Inferior parietal cortex (tissue), 1 donor: ENCODE data around the gene MAPK1.
"Not testable (repeated sequence)": the region's sequence is repeated elsewhere in the genome, so short reads cannot be mapped to it uniquely, and the experiment has no call there.

Experiments
- DNase-seq: peaks from one replicate; pipeline ENCODE4 v3.0.0-alpha.2; 2016; ENCODE audit errors: extremely low spot score

MAPK1 gene

DNA sequence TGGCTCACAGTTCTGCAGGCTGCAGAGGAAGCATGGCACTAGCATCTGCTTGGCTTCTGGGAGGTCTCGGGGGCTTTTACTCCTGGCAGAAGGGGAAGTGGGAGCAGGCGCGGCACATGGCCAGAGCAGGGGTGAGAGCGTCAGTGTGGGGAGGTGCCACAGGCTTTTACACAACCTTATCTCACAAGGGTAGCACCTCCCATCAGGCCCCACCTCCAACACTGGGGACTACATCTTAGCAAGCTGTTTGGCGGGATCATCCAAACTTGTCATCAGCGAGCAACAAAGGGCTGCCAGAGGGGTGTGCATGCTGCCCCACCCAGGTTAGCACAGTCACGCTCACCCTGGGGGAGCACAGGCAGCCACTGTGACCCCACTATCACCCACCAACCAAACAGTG, 112.9 kb downstream of the MAPK1 start:
- DNase-seq = peak; percentile 87

DNA sequence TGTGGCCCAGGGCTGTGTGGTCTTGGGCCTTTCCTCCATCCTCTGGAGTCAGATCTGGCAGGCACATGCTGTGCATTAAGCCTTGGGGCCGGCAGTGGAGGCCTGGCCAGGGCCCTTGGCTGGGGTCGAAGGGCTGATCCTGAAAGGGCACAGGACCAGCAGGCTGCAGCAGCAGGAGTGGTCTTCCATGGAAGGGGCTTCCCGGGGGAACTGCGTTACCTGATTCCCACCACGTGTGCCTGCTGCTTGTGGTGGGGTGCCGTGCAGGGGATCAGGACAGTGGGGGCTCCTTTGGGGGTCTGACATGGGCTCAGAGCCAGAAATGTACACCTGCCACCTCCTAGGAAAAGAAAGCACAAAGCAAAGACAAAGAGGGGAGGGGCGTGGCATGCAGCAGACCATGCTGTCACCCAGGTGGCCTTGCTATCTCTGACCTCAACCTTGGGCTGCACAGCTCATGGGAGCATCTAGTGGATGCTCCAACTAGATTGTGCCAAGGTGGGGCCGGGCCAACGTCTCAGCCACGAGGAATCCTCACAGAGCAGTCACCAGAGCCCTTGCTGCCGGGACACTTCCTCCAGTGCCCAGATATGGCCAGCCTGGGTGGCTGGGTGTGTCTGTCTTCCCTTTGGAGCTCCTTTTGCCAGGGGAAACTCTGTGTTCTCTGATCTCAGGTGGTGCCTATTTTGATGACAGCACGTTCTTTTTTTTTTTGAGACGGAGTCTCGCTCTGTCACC, 113.9 kb downstream of the MAPK1 start:
- no peak for DNase-seq

DNA sequence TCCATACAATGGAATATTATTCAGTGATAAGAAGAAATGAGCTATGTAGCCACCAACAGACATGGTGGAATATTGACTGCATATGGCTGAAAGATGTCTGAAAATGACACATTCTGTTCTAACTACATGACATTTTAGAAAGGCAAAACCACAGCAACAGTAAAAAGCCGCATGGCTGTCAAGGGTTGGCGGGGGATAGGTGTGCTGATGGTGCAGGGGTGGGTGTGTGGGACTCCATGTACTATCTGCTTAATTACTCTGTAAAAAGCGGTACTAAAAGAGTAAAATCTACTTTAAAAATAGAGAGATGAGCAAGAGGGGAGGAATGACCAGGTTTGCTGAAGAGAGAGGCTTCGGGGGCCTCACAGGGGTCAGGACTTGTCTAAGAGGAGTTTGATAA, 115.2 kb downstream of the MAPK1 start:
- no peak for DNase-seq

DNA sequence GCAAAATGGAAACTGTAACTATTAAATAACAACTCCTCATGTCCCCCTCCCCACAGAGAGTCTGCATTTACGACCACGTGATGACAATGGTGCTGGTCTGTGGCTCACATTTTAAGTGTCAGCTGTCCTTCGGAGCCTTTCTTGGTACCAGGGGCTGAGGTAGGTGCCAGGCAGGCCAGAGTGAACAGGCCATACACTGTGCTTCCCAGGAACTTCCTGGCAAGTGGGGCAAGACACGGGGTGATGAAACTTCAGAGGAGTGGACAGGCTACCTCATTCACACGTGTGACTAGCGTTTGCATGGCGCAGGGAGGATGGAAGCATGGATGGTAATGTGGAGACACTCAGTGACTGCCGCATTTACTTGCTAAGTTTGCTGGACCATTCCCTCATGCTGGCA, 121.5 kb downstream of the MAPK1 start:
- DNase-seq = no peak

DNA sequence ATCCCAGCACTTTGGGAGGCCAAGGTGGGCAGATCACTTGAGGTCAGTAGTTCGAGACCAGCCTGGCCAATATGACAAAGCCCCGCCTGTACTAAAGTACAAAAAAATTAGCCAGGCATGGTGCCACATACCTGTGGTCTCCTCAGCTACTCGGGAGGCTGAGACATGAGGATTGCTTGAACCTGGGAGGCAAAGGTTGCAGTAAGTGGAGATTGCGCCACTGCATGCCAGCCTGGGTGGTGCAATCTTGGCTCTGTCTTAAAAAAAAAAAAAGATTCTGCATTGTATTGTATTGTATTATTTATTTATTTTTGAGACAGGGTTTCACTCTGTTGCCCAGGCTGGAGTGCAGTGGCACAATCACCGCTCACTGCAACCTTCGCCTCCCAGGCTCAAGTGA, 122.5 kb downstream of the MAPK1 start:
- not testable (repeated sequence) for DNase-seq

DNA sequence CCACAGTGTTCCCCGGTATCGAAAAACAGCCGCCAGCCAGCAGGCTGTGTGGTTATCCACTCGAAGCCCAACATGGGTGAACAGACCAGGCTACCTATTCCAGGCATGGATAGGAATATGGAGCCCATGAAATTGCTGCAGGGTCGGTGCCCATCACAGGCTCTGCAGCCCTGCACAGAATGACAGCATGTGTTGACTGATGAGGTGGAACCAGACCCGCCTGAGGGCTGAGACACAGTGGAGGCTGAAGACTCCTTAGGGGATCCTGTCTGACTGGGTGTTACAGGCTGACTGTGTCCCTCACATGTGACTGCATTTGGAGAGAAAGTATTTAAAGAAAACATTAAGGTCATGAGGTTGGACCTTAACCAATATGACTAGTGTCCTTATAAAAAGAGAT, 125.7 kb downstream of the MAPK1 start:
- DNase-seq = no peak

DNA sequence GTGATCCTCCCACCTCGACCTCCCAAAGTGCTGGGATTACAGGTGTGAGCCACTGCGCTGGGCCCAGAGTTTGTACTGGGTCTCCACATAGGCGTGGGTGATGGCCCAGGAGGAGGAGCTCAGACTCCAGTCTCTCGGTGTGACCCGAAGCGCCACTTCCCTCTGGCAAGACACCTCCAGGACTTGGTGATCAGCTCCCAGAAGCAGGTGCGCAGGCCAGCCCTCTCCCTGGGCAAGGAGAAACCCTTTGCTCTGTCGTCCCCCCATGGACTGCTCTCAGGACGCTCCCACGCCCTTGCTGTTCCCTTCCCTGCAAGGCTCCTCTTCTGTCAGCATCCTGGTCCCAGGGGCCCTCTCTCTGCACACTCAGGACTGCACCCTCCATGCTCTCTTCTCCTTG, 126.4 kb downstream of the MAPK1 start:
- no peak for DNase-seq

DNA sequence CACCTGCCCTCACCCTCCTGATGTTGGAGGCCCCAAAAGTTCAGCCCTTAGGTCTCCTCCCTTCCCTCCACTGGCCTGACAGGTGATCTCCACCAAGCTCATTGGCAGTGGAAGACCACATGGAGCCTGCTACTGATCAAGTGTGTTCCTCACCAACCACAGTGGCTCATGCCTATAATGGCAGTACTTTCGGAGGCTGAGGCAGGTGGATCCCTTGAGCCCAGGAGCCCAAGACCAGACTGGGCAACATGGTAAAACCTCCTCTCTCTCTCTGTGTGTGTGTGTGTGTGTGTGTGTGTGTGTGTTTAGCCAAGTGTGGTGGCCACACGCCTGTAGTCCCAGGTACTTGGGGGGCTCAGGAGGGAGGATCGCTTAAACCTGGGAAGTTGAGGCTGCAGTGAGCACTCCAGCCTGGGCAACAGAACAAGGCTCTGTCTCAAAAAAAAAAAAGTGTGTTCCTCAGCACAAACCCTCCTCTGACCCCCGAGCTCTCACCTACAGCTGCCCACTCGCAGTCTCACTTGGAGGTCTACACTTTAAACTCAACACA, 127.5 kb downstream of the MAPK1 start:
- DNase-seq = no peak

DNA sequence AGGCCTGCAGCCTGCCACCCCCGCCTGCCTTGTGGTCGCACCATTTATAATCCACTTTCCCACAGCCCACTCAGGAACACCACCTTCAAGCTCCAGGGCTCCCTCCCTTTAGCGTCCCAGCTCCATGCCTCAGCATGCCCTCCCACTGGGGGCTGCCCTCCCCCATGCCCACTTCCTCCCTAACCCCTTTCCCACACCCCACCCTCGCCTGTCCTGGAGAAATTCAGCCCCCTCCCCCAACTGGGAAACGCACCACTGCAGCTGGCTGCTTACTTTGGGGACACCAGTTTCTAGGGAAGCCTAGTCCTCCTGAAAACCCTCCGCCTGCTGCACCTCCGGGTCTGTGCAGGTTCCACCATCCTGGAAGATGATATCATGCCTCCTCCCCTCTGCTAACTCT, 128.5 kb downstream of the MAPK1 start:
- DNase-seq = no peak

DNA sequence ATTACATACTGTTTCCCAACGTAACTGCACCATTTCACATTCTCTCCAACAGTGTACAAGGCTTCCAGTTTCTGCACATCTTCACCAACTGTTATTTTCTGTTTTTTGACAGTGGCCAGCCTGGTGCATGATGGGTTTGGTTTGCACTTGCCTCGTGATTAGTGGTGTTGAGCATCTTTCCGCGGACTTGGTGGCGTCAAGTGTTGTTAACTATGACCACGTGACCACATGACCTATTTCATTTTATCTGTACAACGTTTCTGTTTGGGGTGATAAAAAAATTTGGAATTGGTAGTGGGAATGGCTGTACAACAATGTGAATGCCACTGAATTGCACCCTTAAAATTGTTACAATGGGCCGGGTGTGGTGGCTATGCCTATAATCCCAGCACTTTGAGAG, 129.4 kb downstream of the MAPK1 start:
- no peak for DNase-seq

DNA sequence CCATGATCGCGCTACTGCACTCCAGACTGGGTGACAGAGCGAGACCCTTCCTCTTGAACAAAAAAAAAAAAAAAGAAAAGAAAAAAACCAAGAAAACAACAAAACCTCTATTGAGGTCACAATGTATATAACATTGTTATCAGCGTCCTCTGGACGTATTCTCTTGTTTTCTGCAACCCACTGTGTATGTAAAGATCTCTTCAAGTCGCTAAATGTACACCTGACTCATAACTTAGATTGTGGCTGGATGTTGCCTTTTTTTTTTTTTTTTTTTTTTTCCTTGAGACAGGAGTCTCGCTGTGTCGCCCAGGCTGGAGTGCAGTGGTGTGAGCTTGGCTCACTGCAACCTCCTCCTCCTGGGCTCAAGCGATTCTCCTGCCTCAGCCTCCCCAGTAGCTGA, 130.5 kb downstream of the MAPK1 start:
- DNase-seq = no peak

DNA sequence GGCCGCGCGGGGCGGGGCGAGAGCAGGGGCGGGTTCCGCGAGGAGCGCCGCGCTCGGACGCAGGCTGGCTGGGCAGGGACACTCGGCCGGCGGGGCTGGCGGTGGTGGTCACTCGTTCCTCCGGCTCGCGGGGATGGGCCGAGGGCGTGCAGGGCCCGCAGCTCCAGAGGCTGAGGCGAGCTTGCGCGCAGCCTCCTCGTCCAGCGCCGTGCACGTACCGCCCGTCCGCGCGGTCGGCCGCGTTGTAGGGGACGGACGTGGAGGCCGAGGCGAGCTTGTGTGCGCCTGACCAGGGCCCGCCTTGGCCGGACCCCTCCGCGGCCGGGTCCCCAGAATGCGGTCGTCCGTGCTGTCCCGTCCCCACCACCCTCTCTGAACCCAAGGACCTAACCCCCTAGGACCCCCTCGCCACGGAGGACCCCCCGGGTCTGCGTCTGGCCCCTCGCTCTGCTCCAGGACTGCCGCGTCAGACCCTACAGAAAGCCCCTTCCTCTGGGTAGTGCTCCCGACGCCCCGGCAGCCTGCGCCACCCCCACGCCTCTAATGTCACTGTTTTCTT, 131.3 kb downstream of the MAPK1 start:
- no peak for DNase-seq

DNA sequence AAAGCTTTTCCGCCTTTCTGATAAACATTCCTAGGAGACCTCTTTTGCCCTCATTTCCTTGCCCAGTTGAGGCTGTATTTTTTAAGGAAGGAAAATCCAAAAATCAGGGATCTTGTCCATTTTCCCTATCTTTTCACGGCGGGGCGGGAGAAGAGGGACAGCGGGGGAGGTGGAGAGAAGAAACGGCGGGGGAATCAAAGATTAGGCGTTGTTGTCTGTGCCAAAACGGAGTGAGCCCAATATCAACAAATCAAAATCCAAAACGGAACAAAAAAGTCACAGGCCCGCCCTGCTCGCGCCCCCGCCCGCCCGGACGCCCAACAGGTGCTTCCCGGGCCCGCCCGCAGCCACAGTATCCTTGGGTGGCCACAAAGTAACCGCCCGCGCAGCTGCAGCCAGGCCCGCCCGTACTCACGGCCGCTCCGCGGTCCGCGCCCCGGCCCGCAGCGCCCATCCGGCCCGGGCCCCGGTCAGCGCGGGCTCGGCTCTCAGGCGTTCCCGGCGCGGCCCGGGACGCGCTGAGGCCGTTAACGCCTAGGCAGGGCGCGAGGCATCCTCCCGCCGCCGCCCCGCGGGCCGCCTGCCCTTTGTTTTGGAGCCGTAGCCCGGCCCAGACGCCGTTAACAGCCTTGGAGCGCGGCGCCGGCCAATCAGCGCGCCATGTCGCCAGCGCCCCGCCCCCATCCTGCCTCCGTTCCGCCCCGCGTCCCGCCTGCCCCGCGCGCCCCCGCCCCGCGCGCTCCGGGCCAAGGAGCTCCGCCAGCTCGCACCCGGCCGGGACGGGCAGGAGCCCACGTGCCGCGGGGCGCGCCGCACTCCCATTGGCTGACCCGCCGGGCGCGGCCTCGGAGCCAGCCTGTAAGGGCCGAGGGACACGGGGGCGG, 132.0 kb downstream of the MAPK1 start, which contains the start of gene YPEL1:
Gene YPEL1, minus strand, starts transcription at position 595 of the 884 bp plus-strand sequence. CDS start 25,050 bp downstream, outside the sequence.
- peak; percentile 96 for DNase-seq

DNA sequence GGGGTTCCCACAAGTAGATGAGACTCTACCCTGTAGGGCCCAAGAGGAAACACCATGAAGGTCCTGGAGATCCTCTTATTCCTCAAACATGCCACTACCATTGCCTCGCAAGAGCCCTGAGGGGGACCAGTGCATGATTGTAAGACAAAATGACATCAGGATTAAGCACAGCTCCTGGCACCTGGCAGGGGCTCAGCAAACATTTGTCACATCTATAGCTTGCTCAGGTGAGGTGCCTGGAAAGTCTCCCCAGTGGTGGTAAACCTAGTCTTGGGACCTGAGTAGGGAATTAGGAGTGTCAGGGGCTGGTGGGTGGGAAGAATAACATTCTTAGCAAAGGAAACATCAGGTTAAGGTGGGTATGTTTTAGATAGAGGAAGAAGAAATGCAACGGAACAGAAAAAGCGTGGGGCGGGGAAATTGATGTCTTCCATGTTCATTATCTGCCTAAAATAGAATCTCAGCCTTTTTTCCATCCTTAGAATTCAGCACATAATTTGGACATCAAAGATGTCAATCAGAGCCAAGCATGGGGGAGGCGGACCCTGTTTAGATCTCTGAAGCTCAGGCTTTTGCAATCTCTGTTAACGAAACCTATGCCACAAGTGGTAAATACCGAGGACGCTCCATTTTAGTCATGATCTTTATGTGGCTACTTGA, 132.8 kb downstream of the MAPK1 start:
- DNase-seq = peak; percentile 38

DNA sequence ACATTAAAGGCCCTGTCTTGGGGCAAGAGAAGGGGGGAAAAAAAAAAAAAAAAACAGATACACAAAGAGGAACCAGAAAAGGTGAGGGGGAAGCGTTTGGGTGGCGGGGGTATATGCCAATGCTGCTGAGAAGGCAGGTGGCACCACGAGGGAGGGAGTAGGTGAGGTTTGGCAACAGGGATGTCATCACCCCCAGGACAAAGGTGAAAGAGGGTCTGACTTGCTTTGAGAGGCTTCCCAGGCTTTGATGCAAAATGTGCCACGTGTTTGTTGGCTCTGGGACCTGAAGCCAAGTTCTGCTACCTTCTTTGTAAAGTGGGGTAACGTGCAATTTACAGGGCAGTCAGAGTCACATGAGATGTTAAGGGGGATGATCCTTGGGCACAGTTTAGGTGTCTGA, 135.9 kb downstream of the MAPK1 start:
- no peak for DNase-seq

DNA sequence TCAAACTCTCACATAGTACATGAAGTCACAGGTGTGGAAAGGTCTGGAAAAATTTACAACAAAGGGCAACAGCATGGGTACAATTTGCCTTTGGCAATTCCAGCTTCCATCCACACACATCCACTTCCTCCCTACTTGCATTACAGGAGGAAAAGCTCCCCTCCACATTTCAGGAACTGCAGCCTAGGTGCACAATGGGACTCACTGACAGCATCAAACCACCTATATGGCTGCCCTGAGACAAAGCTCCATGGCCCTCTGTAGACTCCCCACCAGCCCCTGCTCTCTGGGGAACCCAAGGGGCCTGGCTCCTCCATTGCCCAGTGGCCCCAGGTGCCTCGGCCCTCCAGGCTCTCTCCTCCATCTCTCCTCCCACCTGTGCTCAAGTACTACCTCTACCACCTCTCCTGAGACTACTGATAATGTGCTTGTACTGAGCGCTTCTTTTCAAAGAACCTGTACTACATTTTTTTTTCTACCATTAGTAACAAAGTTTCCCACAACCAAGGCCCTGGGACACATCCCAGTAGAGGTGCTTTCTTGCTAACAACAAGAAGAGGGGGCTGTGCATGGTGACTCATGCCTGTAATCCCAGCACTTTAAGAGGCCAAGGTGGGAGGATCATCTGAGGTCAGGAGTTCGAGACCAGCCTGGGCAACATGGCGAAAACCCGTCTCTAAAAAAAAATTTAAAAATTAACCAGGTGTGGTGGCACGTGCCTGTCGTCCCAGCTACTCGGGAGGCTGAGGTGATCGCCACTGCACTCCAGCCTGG, 136.7 kb downstream of the MAPK1 start:
- DNase-seq = no peak

DNA sequence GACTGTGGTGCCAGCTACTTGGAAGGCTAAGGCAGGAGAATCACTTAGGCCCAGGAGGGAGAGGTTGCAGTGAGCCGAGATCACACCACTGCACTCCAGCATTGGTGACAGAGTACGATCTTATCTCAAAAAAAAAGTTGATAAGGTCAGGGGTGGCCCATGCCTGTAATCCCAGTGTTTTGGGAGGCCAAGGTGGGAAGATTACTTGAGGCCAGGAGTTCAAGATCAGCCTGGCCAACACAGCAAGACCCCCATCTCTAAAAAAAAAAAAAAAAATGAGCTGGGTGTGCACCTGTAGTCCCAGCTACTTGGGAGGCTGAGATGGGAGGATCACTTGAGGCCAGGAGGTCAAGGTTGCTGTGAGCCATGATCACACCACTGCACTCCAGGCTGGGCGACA, 138.3 kb downstream of the MAPK1 start:
- DNase-seq = not testable (repeated sequence)

DNA sequence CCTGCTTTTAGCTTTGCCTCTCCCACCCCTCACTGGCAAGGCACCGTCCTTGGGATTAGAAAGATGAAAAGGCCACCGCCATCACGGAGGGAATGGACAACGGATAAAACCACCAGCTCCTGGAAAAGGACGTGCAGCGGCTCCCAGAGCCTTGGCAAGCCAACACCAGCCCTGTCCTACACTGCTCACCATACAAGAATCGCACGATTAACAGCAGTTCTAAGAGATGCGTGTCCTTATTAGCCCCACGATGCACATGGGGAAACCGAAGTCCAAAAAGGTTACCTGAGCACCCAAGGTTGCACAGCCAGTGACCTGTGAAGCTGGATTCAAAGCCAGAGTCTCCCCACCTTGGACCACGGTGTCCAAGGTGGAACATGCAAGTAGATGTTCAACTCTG, 139.2 kb downstream of the MAPK1 start:
- no peak for DNase-seq

DNA sequence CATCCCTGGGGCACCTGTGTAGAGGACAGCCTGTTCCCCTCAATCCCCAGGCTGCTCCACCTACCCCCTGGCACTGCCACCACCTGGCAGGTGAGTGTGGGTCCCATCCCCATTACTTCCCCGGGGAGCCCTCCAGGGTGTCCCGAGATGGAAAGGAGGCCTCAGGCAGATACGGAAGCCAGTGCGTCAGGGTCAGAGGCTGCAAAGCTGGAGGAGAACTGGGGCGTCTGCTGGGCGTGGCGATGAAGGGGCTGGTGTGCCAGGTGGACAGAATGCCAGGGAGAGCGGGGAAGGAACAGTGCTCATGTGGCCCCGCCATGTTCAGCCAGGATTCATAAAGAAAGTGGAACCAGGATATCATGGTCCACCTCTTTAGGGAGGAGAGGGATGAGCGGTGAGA, 139.7 kb downstream of the MAPK1 start:
- no peak for DNase-seq

DNA sequence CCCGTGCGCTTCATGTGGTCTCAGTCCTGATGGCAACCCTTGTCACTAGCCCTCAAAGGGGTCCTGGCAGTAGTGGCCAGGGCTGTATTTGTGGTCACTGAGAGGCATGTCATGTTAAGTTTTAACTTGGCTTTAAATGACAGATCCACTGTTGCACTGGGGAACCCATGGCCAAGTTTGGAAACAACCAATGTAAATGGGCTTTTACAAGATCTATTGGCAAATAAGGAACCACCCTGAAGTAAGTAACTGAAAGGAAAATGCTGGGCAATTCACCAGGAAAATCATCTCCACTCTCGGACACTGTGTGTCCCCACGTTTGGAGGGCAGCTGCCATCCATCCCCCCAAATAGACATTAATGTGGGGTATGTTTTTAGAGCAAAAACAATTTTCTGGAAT, 140.3 kb downstream of the MAPK1 start:
- no peak for DNase-seq

DNA sequence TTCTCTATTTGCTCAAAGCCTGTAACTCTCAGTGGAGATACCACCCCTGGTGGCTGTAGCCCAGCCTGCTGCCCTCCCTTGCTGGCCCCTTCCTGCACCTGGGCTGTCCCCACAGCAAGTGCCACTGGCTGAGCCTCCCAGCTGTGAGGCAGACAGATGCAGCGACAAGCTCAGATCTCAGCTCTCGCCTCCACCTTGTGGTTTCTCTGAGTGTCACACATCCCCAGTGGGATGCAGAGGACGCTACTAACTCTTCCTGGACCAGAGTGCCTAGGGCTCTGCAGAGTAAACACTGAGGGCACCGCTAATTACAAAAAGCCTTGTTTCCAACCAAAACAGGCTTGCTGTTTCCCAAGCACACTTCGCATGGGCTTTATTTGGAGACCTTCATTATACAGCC, 140.8 kb downstream of the MAPK1 start:
- peak; percentile 55 for DNase-seq
